Smooth muscle cell of the brain vasculature (primary cell): ENCODE results near the gene ZNF14.
"Not testable (repeated sequence)": the region's sequence is repeated elsewhere in the genome, so short reads cannot be mapped to it uniquely, and the experiment has no call there.

Experiments used
- DNase-seq: peaks from one replicate; pipeline ENCODE4 v3.0.0-alpha.2; 2012; ENCODE audit warnings: low read depth, low spot score

ZNF14 gene

DNA sequence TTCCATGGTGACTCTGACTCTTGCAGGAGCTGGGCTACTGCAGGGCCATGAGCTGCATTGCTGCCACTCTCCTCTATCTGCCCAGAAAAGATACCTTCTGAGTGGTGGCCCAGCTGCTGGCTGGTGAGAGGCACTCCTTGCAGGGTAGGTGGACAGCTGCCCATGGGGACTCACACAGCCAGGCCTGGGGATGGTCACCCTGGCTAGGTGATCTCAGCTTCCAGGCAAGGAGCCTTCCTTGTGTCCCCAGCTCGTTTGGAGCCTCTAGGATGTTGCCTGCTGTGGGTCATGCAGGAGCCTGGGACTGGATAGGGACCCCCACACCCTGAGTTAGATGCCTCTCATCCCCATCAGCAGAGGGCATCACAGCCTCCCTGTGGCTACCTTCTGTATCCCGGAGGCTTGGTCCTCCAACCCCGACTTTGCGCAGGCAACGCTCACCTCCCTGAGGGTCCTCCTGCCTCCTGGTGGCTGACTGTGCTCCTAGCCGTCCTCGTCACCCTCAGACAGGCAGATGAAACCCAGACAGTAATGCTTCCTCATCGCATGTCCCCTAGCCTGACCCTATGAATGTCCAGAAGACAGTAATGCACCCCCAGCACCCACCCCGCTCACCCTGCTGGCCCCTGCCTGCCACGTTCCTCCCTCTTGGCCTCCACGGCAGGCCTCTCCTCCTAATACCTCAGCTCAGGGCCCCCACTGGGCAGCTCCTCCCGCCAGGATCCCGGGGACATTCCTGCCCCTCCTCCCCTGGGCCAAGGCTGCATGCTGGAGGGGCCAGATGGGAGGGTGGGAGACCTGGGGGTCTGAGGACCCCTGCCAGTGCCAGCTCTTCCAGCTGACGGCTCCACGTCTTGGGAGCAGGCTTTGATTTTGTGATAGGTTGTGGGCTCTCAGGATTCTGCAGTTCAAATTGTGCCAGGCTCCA lies 13.6 kb upstream of the ZNF14 start:
- no peak for DNase-seq

DNA sequence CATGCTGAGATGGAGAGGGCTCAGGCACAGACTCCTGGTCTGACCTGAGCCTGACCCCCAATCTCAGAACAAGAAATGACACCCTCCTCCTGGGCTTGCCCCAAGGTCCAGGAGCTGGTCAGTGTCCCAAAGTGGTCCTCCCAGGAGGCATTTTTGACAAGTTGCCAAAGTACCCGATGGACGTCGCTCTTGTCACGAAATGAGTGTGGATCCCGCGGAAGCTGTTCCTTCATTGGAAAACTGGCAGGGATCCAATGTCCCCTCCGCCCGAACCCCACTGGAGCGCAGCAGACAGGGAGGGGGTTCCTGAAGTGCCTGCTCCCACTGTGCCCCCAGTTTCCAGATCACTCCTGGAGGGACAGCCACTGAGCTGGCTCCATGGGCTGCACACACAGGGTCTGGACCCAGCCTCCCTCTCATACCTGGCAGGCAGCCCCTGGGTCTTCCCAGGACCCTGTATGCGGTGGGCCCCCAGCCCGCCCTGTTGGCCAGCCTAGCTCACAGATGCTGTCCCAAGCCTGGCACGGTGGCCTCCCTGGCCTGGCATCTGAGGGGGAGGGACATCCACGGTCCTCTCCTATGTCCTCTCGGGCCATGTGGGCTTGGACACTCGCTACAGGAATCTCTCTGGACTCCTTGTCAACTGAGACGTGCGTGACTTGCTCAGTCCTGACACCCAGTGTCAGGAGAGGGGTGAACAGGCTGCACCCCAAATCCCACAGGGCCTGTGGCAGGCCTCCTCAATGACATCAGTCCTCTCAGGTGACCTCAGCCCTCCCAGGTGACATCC lies 12.8 kb upstream of the ZNF14 start:
- no peak for DNase-seq

DNA sequence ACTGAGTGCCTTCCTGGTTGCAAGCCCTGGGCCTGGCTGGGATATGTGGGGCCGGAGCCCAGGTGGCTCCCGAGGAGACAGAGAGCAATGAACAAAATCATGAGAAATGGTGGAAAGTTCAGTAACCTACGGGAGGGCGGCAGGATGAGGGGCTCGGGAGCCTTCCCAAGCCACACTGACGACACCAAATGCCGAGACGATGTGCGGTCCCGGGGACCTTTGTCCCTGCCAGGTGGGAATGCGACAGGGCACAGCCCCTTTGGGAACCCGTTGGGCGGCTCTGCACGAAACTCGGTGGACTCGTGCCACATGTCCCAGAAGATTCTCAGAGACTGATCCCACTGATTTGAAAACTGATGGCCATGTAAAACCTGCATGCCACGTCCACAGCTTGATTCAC lies 11.7 kb upstream of the ZNF14 start:
- no peak for DNase-seq

DNA sequence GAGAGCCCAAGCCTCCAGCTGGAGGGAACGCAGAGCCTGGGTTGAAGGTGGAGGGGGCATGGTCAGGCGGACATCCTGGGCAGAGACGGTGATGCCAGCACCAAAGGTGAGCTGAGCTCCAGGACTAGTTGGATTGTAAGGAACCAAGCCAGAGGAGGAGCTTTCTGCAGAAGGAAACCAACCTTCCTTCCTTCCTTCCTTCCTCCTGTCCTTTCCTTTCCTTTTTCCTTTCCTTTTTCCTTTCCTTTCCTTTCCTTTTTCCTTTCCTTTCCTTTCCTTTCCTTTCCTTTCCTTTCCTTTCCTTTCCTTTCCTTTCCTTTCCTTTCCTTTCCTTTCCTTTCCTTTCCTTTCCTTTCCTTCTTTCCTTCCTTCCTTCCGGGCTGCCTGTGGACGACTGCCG lies 11.0 kb upstream of the ZNF14 start:
- DNase-seq, result not testable (repeated sequence)

DNA sequence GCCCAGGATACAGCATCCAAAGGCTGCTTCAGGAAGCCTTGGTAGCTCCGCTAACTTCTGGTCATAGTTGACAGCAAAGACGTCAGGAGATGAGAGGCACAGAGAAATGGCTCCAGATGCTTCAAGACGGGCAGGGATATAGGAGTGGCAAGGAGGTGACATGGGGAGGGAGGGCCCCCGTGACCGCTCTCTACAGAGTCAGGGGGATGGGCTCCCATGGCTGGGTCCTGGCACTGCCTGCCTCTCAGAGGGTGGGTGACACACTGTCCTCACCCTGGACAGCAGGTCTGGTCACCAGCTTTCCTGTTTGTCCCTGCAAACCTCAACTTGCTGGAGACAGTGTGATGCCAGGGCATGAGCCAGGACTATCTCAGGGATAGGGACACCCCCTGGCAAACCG lies 10.3 kb upstream of the ZNF14 start:
- DNase-seq, result no peak

DNA sequence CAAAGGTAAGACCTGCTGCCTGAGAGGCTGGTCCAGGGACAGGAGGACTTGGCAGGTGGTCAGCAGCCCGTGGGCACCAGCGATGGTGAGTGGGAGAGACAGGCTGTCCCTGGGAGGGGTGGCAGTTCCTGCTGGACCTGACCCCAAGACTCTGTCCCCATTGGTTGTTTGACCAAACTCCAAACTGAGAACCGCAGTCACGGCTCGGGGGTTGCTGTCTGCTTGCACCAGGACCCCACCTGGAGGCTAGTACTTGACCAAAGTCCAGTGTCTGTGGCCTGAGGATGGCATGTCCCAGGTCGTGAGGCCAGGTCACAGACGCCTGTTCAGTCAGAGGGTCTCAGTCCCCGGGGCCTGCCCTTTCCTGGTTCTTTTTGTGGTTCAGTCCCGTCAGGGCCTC lies 9.9 kb upstream of the ZNF14 start:
- DNase-seq, result no peak

DNA sequence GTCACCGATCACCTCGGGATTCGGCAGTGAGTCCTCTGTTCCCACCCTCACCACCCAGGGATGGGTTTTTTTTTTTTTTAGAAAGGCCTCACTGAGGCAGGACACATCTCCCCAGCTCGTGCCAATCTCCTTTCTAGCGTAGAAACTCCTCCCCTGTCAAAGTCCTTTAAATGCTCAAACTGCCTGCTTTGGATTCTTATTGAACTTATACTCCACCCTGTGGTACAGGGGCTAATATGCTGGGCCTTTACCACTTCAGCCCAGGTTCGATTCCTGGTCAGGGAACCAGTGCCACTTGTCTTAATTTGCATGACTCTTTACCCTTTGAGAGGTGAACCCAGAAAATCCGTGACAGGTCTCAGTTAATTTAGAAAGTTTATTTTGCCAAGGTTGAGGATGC lies 8.3 kb upstream of the ZNF14 start:
- no peak for DNase-seq

DNA sequence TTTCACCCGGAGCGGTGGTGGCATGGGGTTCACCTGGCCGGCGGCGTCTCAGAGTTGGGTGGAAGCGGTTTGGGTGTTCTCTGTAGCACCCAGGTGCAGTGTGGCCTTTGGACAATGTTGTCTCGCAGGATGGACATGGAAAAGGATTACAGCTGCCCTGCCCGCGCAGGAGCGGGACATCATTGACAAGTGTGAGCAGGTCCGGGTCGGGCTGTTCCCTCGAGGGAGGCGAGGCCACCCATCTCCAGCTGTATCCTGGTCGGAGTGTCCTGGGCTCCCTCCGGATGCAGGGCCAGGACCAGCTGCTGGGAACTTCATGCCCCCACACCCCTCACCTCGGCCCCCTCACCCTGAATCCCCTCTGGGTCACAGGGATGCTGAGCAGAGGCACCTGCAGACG lies 7.8 kb upstream of the ZNF14 start:
- no peak for DNase-seq

DNA sequence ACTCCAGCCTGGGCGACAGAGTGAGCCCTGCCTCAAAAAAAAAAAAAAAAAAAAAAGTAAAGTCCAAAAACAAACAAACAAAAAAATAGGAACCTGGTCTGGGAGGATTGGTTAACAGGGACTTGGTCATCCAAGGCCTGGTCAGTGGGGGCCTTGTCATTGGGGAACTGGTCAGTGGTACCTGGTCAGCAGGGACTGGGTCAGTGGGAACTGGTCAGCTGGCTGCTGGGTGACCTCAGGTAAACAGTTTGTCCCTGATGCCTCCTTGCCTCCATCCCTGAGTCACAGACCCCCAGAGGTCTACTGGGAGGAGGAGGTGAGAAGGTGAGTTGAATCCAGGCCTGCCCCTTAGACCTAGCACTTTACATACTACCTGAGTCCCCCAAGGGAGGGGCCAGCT lies 5.7 kb upstream of the ZNF14 start:
- DNase-seq, result no peak

DNA sequence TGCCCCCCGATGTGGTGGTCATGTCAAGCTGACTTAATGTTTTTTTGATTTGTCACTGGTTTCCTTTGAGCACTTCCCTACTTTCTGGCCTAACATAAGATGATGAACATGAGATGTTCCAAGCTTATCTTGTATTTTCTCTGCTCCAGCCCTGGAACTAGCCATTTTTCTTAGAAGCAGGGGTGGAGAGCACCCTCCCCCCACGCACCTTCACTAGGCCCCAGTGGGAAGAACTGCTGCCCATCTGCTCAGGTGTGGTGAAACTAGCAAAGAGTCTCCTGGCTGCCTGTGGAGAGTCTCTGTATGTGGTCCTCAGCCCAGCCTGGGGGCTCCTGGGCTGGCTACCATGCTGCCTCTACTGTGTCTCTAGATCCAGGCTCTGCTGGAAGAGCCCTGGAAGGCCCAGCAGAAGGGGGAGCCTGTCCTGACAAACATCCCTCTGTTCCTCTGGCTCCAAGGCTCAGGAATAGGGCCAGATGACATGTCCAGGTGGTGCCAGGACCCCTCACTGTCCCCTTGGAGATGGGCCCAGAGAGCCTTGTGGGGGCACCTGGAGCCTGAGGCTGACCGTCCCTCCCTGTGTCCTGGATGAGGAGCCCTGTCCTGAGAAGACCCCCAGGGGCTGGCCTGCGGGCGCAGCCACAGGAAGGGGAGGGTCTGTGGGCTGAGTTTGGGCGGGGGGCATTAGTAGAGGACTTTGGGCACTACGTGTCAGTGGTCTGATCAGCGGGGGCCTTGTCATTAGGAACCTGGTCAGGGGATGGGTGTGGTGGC lies 4.8 kb upstream of the ZNF14 start:
- DNase-seq, result no peak

DNA sequence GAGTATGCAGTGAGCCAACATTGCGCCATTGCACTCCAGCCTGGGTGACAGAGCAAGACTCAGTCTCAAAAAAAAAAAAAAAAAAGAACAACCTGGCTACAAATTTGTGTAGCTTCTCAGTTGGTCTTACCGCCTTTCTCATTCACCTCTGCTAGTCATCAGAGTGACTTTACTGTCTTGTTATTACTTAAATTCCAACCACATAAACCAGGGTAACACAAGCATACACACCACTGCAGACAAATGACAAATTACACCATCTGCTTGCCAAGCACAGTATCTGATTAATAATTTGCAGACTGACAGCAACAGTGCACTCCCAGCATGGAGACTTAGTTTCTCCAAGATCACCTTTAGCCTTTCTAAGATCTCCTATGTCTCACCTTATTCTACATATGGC lies 11.0 kb downstream of the ZNF14 start:
- no peak for DNase-seq

DNA sequence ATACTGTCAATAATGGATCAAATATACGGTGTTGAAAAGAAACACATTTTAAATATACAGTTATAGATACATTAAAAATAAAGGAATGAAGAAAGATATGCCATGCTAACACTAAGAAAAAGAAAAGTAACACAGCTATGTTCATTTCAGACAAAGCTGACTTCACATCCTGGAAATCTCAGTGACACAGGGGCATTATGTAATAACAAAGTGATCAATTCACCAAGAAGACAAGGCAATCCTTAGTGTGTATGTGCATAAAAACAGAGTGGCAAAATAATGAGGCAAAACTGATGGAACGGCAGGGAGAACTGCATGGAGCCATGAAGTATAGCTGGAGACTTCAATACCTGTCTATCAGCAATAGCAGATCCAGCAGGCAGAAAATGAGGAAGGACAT lies 13.1 kb downstream of the ZNF14 start:
- DNase-seq, result no peak

DNA sequence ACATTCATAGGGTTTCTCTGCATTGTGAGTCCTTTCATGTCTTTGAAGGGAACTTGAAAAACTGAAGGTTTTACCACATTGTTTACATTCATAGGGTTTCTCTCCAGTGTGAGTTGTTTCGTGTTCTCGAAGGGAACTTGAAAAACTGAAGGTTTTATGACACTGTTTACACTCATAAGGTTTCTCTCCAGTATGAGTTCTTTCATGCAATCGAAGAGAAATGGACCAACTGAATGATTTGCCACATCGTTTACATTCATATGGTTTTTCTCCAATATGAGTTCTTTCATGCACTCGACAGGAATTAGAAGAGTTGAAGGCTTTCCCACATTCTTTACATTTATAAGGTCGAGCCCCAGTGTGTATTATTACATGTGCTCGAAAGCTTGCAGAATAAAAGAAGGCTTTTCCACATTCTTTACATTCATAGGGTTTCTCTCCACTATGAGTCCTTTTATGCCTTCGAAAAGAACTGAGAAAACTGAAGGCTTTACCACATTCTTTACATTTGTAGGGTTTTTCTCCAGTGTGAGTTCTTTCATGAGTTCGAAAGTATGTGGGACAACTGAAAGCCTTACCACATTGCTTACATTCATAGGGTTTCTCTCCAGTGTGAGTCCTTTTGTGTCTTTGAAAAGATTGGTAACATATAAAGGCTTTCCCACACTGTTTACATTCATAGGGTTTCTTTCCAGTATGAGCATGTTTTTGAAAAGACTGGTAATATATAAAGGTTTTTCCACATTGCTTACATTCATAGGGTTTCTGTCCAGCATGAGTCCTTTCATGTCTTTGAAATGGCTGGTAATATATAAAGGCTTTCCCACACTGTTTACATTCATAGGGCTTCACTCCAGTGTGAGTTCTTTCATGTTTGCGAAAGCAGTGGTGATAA lies 20.7 kb downstream of the ZNF14 start:
- DNase-seq, result no peak

DNA sequence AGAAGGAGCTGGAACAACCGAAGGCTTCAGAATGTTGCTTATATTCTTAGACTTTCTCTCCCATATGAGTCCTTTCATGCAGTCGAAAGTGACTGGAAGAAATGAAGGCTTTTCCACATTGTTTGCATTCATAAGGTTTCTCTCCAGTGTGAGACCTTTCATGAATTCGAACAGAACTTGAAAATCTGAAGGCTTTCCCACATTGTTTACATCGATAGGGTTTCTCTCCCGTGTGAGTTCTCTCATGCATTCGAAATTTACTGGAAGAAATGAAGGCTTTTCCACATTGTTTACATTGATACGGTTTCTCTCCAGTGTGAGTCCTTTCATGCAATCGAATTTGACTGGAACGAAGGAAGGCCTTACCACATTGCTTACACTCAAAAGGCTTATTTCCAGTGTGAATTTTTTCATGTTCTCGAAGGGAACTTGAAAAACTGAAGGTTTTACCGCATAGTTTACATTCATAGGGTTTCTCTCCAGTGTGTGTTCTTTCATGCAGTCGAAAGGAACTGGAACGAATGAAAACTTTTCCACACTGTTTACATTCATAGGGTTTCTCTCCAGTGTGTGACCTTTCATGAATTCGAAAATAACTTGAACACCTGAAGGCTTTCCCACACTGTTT lies 21.5 kb downstream of the ZNF14 start:
- no peak for DNase-seq

DNA sequence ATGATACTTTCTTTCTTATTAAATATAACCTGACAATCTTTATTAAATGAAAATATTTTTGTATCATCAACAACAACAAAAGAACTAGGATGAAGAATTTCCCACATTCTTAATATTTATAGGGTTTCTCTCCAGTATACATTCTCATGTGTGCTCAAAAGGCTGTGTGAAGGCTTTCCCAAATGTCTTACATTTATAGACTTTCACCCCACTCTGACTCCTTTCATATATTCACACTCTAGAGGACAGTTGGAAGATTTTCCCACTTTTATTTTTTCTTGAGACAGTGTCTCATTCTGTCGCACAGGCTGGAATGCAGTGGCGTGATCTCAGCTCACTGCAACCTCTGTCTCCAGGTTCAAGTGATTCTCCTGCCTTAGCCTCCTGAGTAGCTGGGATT lies 22.4 kb downstream of the ZNF14 start:
- DNase-seq, result no peak

DNA sequence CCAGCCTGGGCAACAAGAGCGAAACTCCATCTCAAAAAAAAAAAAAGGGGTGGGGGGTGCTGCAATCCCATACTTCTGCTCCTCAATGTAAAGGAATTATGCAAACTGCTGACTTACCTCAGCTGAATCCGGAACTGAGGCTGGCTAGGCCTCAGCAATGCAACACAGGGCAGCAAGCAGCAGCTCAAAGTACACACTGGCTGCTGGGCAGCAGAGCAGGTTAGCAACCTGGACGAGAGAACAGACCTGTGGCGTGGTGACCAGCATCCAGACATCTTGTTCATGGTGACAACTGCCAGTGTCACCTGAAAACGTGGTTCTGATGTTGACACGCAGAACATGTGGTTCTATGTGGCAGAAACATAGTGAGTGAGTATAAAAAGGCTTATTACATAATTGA lies 28.1 kb downstream of the ZNF14 start:
- no peak for DNase-seq

DNA sequence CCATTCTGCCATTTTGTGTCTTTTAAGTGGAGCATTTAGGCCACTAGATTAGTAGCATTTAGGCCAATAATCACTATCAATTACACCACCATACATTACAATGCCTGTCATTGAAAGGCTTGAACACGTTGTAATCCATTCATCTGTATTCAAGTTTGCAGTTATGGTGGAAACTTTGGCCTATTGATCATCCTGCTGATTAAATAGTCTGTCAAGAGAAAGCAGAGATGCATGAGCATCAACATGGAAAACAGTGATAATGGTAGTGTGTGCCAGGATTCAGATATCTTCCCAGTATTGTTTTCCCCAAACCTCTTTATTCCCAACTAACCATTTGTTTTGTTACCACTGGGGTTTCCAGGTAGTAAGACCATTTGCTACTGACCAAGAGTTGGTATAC lies 32.4 kb downstream of the ZNF14 start:
- not testable (repeated sequence) for DNase-seq

DNA sequence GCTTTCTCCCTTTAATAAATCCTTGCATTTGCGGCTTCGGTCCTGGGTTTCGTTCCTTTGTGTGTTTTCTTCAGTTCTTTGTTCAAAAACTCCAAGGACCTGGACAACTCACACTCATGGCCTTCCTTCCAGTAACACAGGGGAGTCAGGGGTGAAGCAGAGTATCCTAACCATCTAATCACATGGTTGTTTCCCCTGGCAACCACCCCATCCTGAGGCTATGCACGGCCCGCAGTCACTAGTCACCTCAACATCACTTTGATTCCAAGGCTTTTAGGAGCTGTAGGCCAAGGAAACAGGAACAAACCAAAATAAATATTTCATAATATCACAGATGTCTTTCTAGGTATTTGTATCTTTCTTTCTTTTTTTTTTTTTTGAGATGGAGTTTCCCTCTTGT lies 35.3 kb downstream of the ZNF14 start:
- DNase-seq, result no peak

DNA sequence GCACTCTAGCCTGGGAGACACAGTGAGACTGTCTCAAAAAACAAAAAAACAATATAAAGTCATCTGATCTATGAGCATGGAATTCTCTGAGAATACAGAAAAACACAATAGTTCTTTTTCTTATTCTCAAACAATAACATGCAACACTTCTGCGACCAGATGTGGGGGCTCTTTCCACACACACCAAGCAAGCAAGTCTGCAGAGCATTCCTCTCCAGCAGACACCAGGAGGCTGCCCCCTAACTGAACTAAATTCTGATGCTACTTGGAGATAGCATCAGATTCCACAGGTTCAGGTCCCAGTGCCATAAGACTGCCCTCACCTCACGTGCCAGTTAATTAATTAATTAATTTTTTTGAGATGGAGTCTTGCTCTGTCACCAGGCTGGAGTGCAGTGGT lies 36.5 kb downstream of the ZNF14 start:
- no peak for DNase-seq

DNA sequence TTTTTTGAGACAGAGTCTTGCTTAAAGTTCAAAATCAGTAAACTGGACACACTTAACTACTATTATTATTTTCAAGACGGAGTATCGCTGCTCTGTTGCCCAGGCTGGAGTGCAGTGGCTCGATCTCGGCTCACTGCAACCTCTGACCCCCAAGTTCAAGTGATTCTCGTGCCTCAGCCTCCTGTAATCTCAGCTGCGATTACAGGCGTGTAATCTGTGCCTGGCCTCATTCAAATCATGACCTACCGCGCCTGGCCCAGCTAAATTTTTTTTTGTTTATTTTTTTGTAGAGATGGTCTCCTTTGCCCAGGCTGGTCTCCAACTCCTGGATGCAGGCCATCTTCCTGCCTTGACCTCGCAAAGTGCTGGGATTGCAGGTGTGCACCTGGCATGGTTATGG lies 41.2 kb downstream of the ZNF14 start:
- no peak for DNase-seq

DNA sequence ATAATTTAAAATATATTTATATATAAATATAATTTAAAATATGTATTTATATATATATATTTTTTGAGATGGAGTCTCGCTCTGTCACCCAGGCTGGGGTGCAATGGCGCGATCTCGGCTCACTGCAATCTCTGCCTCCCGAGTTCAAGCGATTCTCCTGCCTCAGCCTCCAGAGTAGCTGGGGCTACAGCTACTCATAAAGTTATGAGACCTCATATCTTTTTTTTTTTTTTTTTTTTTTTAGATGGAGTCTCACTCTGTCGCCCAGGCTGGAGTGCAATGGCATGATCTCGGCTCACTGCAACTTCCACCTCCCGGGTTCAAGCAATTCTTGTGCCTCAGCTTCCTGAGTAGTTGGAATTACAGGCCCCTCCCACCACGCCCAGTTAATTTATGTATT lies 43.9 kb downstream of the ZNF14 start:
- DNase-seq, result not testable (repeated sequence)
